ENCODE results near the gene DYNC2H1.
"Not testable (repeated sequence)": the region's sequence is repeated elsewhere in the genome, so short reads cannot be mapped to it uniquely, and the experiment has no call there.

Gene DYNC2H1

GRCh38 chr11:103358251-103358650 lies 249.0 kb downstream of the DYNC2H1 start:
- DNase-seq (ENCODE audit: low read depth in 1 of 2, low spot score in 1 of 2): no peak

GRCh38 chr11:103359216-103359615 lies 250.0 kb downstream of the DYNC2H1 start:
- no peak for DNase-seq (ENCODE audit: low read depth in 1 of 2, low spot score in 1 of 2)

- no peak for DNase-seq (ENCODE audit: low read depth in 1 of 2, low spot score in 1 of 2)
Observed at GRCh38 chr11:103364687-103365086, 255.5 kb downstream of the DYNC2H1 start.

- DNase-seq (ENCODE audit: low read depth in 1 of 2, low spot score in 1 of 2): no peak
Observed at GRCh38 chr11:103367650-103368049, 258.4 kb downstream of the DYNC2H1 start.

- no peak for DNase-seq (ENCODE audit: low read depth in 1 of 2, low spot score in 1 of 2)
Observed at GRCh38 chr11:103368145-103368544, 258.9 kb downstream of the DYNC2H1 start.

- no peak for DNase-seq (ENCODE audit: low read depth in 1 of 2, low spot score in 1 of 2)
Observed at GRCh38 chr11:103370076-103370475, 260.9 kb downstream of the DYNC2H1 start.

- DNase-seq (ENCODE audit: low read depth in 1 of 2, low spot score in 1 of 2): no peak
Observed at GRCh38 chr11:103372906-103373305, 263.7 kb downstream of the DYNC2H1 start.

GRCh38 chr11:103374227-103374626 lies 265.0 kb downstream of the DYNC2H1 start:
- DNase-seq (ENCODE audit: low read depth in 1 of 2, low spot score in 1 of 2): not testable (repeated sequence)

GRCh38 chr11:103378931-103379330 lies 269.7 kb downstream of the DYNC2H1 start:
- no peak for DNase-seq (ENCODE audit: low read depth in 1 of 2, low spot score in 1 of 2)

GRCh38 chr11:103380031-103380430 lies 270.8 kb downstream of the DYNC2H1 start:
- DNase-seq (ENCODE audit: low read depth in 1 of 2, low spot score in 1 of 2): no peak

GRCh38 chr11:103384652-103385051 lies 275.4 kb downstream of the DYNC2H1 start:
- no peak for DNase-seq (ENCODE audit: low read depth in 1 of 2, low spot score in 1 of 2)

GRCh38 chr11:103395612-103396011 lies 286.4 kb downstream of the DYNC2H1 start:
- DNase-seq (ENCODE audit: low read depth in 1 of 2, low spot score in 1 of 2): no peak

GRCh38 chr11:103396237-103396636 lies 287.0 kb downstream of the DYNC2H1 start:
- no peak for DNase-seq (ENCODE audit: low read depth in 1 of 2, low spot score in 1 of 2)

- no peak for DNase-seq (ENCODE audit: low read depth in 1 of 2, low spot score in 1 of 2)
Observed at GRCh38 chr11:103397369-103397768, 288.1 kb downstream of the DYNC2H1 start.

GRCh38 chr11:103398829-103399228 lies 289.6 kb downstream of the DYNC2H1 start:
- no peak for DNase-seq (ENCODE audit: low read depth in 1 of 2, low spot score in 1 of 2)

GRCh38 chr11:103406357-103406756 lies 297.1 kb downstream of the DYNC2H1 start:
- DNase-seq (ENCODE audit: low read depth in 1 of 2, low spot score in 1 of 2): no peak

- DNase-seq (ENCODE audit: low read depth in 1 of 2, low spot score in 1 of 2): no peak
Observed at GRCh38 chr11:103407641-103408040, 298.4 kb downstream of the DYNC2H1 start.

- DNase-seq (ENCODE audit: low read depth in 1 of 2, low spot score in 1 of 2): no peak
Observed at GRCh38 chr11:103413266-103413888, 304.2 kb downstream of the DYNC2H1 start.

GRCh38 chr11:103418014-103418413 lies 308.8 kb downstream of the DYNC2H1 start:
- no peak for DNase-seq (ENCODE audit: low read depth in 1 of 2, low spot score in 1 of 2)

GRCh38 chr11:103420593-103420992 lies 311.4 kb downstream of the DYNC2H1 start:
- DNase-seq (ENCODE audit: low read depth in 1 of 2, low spot score in 1 of 2): no peak

GRCh38 chr11:103433386-103434072 lies 324.3 kb downstream of the DYNC2H1 start:
- DNase-seq (ENCODE audit: low read depth in 1 of 2, low spot score in 1 of 2): no peak

GRCh38 chr11:103434073-103434411 lies 324.8 kb downstream of the DYNC2H1 start:
- no peak for DNase-seq (ENCODE audit: low read depth in 1 of 2, low spot score in 1 of 2)
